PC-9 (cell line): ENCODE measurements around the gene UBE2V1. TPM values are rescaled to one million over a fixed set of nuclear protein-coding genes. Genes with fewer than 3 reads are reported as not detected.

Experiments used
- BruUV-seq: library from RNA; stranded (reverse); fragments of 400-500 nt; replicated peaks from 2 replicates; lab custom pipeline; 2021; lab: Mats Ljungman, UMichigan
- CTCF ChIA-PET: fragments of 300-600 bp; sonication (Branson Sonifier 250); formaldehyde crosslinking; loops from one replicate; lab custom pipeline; 2022; ENCODE audit warnings: antibody characterized with exemption; lab: Charles Lee
- POLR2A ChIA-PET: fragments of 300-600 bp; sonication (Branson Sonifier 250); formaldehyde crosslinking; loops from one replicate; lab custom pipeline; 2022; ENCODE audit warnings: antibody characterized with exemption; ENCODE audit not compliant: unreplicated experiment; lab: Charles Lee
- DNase-seq, 2 experiments: peaks; one replicate each; pipeline versions ENCODE4 v3.0.0 to v3.0.0-alpha.2; 2015 to 2022; ENCODE audit warnings: mixed read lengths in 1 of 2
- H2AFZ ChIP-seq: fragments of 200-600 bp; sonication (generic); 2 replicates; pipeline ENCODE4 v1.8.1; 2017; ENCODE audit warnings: antibody characterized with exemption
- H3F3A ChIP-seq: fragments of 200-600 bp; sonication (generic); 2 replicates; pipeline ENCODE4 v1.8.1; 2017; ENCODE audit warnings: antibody characterized with exemption, mild to moderate bottlenecking, low read depth; ENCODE audit not compliant: insufficient read depth
- H3K27ac ChIP-seq: fragments of 200-600 bp; sonication (generic); 2 replicates; pipeline ENCODE4 v1.6.1; 2016; ENCODE audit warnings: mixed run types
- H3K27me3 ChIP-seq: fragments of 200-600 bp; sonication (generic); 2 replicates; pipeline ENCODE4 v1.6.1; 2016; ENCODE audit warnings: low read depth, mixed run types; ENCODE audit not compliant: insufficient read depth
- H3K36me3 ChIP-seq: fragments of 200-600 bp; sonication (generic); 2 replicates; pipeline ENCODE4 v1.6.1; 2016; ENCODE audit warnings: low read depth, mixed run types
- H3K4me1 ChIP-seq: fragments of 200-600 bp; sonication (generic); replicated peaks from 2 replicates; pipeline ENCODE4 v1.6.1; 2016; ENCODE audit warnings: mixed run types; ENCODE audit not compliant: insufficient read depth
- H3K4me2 ChIP-seq: fragments of 200-600 bp; sonication (generic); 2 replicates; pipeline ENCODE4 v1.6.1; 2017; ENCODE audit warnings: mixed run types
- H3K4me3 ChIP-seq: fragments of 200-600 bp; sonication (generic); 2 replicates; pipeline ENCODE4 v1.6.1; 2016; ENCODE audit warnings: mixed run types
- H3K79me2 ChIP-seq: fragments of 200-600 bp; sonication (generic); 2 replicates; pipeline ENCODE4 v1.6.1; 2017; ENCODE audit warnings: low read depth, mixed run types
- H3K9me2 ChIP-seq: fragments of 200-600 bp; sonication (generic); 2 replicates; pipeline ENCODE4 v1.8.1; 2017; ENCODE audit warnings: mild to moderate bottlenecking; ENCODE audit not compliant: insufficient read depth
- H3K9me3 ChIP-seq: fragments of 200-600 bp; sonication (generic); 2 replicates; pipeline ENCODE4 v1.8.1; 2016; ENCODE audit warnings: low read depth; ENCODE audit not compliant: insufficient read depth
- H4K20me1 ChIP-seq: fragments of 200-600 bp; sonication (generic); 2 replicates; pipeline ENCODE4 v1.8.1; 2017; ENCODE audit not compliant: insufficient read depth
- EZH2 ChIP-seq: fragments of 200-600 bp; sonication (generic); IDR thresholded peaks from 2 replicates; pipeline ENCODE4 v1.8.0; 2017; ENCODE audit warnings: antibody characterized with exemption, low read depth
- intact Hi-C: fragments of 100-400 bp; cut with micrococcal nuclease; formaldehyde crosslinking; loops from one replicate; pipeline ENCODE4 v1.10.0; 2022; ENCODE audit not compliant: unreplicated experiment
- total RNA-seq: library from RNA; stranded (reverse); gene quantifications from 2 replicates; pipeline ENCODE4 v1.2.3, GENCODE V29; 2021
- TF ChIP-seq, protein P1 (sequence below): fragments of 200-600 bp; sonication (generic); conservative IDR thresholded peaks from 2 replicates; pipeline ENCODE4 v1.6.1; 2017; ENCODE audit warnings: mixed run types, antibody characterized with exemption, mild to moderate bottlenecking, moderate library complexity

UBE2V1 gene
- total RNA-seq, 1 experiment from 2014 or later = 174 TPM

DNA sequence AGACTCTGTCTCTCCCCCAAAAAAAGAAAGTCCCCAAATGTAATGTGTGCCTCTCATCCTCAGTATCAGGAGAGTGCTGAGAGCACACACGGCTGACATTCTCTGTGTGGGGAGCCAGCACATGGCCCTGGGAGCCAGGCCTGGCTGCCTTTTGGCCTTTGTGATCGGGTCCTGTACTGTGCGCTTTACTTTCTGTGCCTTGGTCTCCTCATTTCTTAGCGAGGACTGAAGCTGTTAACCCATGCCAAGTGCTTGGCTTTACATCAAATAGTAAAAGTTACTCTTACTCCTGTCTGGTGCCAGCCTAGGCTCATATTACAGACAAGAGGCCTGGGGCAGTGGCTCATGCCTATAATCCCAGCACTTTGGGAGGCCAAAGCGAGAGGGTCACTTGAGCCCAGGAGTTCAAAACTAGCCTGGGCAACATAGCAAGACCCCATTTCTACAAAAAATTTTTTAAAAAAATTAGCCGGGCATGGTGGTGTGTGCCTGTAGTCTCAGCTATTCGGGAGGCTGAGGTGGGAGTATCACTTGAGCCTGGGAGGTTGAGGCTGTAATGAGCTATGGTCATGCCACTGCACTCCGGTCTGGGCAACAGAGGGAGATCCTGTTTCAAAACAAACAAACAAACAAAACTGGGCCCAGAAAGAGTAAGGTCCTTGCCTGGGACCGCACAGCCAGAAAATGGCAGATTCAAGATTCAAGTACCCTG, 79.8 kb downstream of the UBE2V1 start:
- ChIA-PET POLR2A (interaction anchor here (0.6 kb wide), 1 partner anchor 14 kb away, joined by 7 read pairs; no protein-coding TSS in a partner anchor), CTCF (no interaction called here)
- H3K4me2 ChIP-seq = peak overlapping the region; percentile 37
- H3K27me3 ChIP-seq = no peaks in the 10 kb centered on the region
- H3K4me1 ChIP-seq = peaks cover 54% of the 10 kb centered on the region
- peak overlapping the region; percentile 70 for H3K27ac ChIP-seq
- TSS peak; percentile 75 for BruUV-seq
- intact Hi-C loops = no loop called here
- H3K9me3 ChIP-seq = no peaks in the 10 kb centered on the region
- no peaks in the 10 kb centered on the region for H4K20me1 ChIP-seq
- no peak overlapping the region for H3K4me3 ChIP-seq
- H3K9me2 ChIP-seq = no peaks in the 10 kb centered on the region
- H3F3A ChIP-seq = peaks cover 54% of the 10 kb centered on the region
- no peak for TF ChIP-seq EZH2
- TF ChIP-seq, protein P1, sequence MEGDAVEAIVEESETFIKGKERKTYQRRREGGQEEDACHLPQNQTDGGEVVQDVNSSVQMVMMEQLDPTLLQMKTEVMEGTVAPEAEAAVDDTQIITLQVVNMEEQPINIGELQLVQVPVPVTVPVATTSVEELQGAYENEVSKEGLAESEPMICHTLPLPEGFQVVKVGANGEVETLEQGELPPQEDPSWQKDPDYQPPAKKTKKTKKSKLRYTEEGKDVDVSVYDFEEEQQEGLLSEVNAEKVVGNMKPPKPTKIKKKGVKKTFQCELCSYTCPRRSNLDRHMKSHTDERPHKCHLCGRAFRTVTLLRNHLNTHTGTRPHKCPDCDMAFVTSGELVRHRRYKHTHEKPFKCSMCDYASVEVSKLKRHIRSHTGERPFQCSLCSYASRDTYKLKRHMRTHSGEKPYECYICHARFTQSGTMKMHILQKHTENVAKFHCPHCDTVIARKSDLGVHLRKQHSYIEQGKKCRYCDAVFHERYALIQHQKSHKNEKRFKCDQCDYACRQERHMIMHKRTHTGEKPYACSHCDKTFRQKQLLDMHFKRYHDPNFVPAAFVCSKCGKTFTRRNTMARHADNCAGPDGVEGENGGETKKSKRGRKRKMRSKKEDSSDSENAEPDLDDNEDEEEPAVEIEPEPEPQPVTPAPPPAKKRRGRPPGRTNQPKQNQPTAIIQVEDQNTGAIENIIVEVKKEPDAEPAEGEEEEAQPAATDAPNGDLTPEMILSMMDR = no peak
- H3K79me2 ChIP-seq = no peaks in the 10 kb centered on the region
- no peak for DNase-seq
- no peak overlapping the region for H2AFZ ChIP-seq
- no peaks in the 10 kb centered on the region for H3K36me3 ChIP-seq

Other genes starting within 250 kb of the UBE2V1 start
- gene SPATA2, start 197.6 kb downstream of the UBE2V1 start, total RNA-seq = 7.3 and 10.9 TPM in 2 replicates
- 92.5 and 125 TPM in 2 replicates for gene RNF114, start 176.8 kb downstream of the UBE2V1 start, total RNA-seq
- 2.2 and 3.6 TPM in 2 replicates for gene SNAI1, start 130.2 kb downstream of the UBE2V1 start, total RNA-seq
- 34.8 and 37.7 TPM in 2 replicates for gene PEDS1, start 40.6 kb upstream of the UBE2V1 start, total RNA-seq
- gene CEBPB, start 77.7 kb upstream of the UBE2V1 start, total RNA-seq = 112 and 117 TPM in 2 replicates